Activated T-cell treated with anti-CD3 and anti-CD28 coated beads, Interleukin-2, amount 50 U/mL, for 48 hours (primary cell): Measurements from ENCODE around the gene CCDC88C.

Experiments used
- DNase-seq, 2 experiments: peaks; one replicate each; pipeline ENCODE4 v3.0.0-alpha.2; 2020

Gene CCDC88C

GRCh38 chr14:91264151-91265150 is 153.2 kb downstream of the CCDC88C start:
- DNase-seq = peak; percentile 52 to 54

GRCh38 chr14:91263329-91263728 is 154.3 kb downstream of the CCDC88C start:
- DNase-seq = no peak

GRCh38 chr14:91261986-91262549 is 155.6 kb downstream of the CCDC88C start:
- DNase-seq = no peak

GRCh38 chr14:91261115-91261514 is 156.5 kb downstream of the CCDC88C start:
- DNase-seq = peak; percentile 62 to 66

GRCh38 chr14:91258876-91259275 is 158.7 kb downstream of the CCDC88C start:
- no peak for DNase-seq

GRCh38 chr14:91258011-91258618 is 159.5 kb downstream of the CCDC88C start:
- DNase-seq = no peak

- no peak for DNase-seq
These were observed 160.2 kb downstream of the CCDC88C start for GRCh38 chr14:91257328-91258010.

- no peak for DNase-seq
These were observed 161.0 kb downstream of the CCDC88C start for GRCh38 chr14:91256661-91257060.

- DNase-seq = no peak
These were observed 162.5 kb downstream of the CCDC88C start for GRCh38 chr14:91255026-91255695.

GRCh38 chr14:91254461-91254860 is 163.2 kb downstream of the CCDC88C start:
- peak in 1 of 2 experiments; percentile 40 for DNase-seq

- peak in 1 of 2 experiments; percentile 34 for DNase-seq
These were observed 163.8 kb downstream of the CCDC88C start for GRCh38 chr14:91253795-91254323.

GRCh38 chr14:91252871-91253794 is 164.5 kb downstream of the CCDC88C start:
- DNase-seq = peak; percentile 47 to 67

- DNase-seq = no peak
These were observed 166.7 kb downstream of the CCDC88C start for GRCh38 chr14:91250912-91251311.

- DNase-seq = peak; percentile 53 to 64
These were observed 167.6 kb downstream of the CCDC88C start for GRCh38 chr14:91249841-91250616.

GRCh38 chr14:91246051-91246852 is 171.4 kb downstream of the CCDC88C start:
- DNase-seq = peak; percentile 73 to 79

- DNase-seq = peak in 1 of 2 experiments; percentile 50
These were observed 172.0 kb downstream of the CCDC88C start for GRCh38 chr14:91245616-91246015.

GRCh38 chr14:91245029-91245428 is 172.6 kb downstream of the CCDC88C start:
- peak; percentile 74 to 80 for DNase-seq

GRCh38 chr14:91244501-91244901 is 173.1 kb downstream of the CCDC88C start, which contains the start of gene GPR68:
Gene GPR68 (minus strand): TSS chr14:91244704. CDS start chr14:91235050, 9,654 bp downstream.
- DNase-seq = peak; percentile 62 to 65

GRCh38 chr14:91243074-91243471 is 174.5 kb downstream of the CCDC88C start:
- DNase-seq = peak; percentile 54 to 57
